Peyer's patch (tissue), 4 donors: Measurements from ENCODE around the gene PRM3.

Source experiments
- CTCF ChIP-seq, 6 experiments: fragments of 450-650 bp in 4 of 6; fragments of 200-600 bp in 2 of 6; sonication (generic) in 1 of 6; IDR thresholded peaks; one replicate each; pipeline ENCODE4 v1.5.1; 2017 to 2019; ENCODE audit warnings: antibody characterized with exemption in 6 of 6, mild to moderate bottlenecking in 3 of 6, moderate library complexity in 1 of 6
- POLR2A ChIP-seq, 2 donors: fragments of 450-650 bp; IDR thresholded peaks; one replicate each; pipeline ENCODE4 v1.5.1; 2017; ENCODE audit warnings: antibody characterized with exemption in 2 of 2, mild to moderate bottlenecking in 2 of 2, moderate library complexity in 2 of 2

- TF ChIP-seq CTCF (IDR thresholded peaks at IDR 0.05) (no peak), POLR2A (IDR thresholded peaks at IDR 0.05) (no peak)
Observed at GRCh38 chr16:11250786-11251524, 22.5 kb downstream of the PRM3 start.
